HG02938 (cell line): ENCODE results near the gene CADPS.

Experiments used
- ATAC-seq: cut with Tn5 transposase; IDR thresholded peaks from one replicate; pipeline ENCODE4 v1.9.1; 2021; ENCODE audit warnings: mild to moderate bottlenecking, moderate library complexity; ENCODE audit not compliant: unreplicated experiment

CADPS gene

GRCh38 chr3:62757045-62757444, 118.2 kb downstream of the CADPS start:
- ATAC-seq, result no peak

DNA sequence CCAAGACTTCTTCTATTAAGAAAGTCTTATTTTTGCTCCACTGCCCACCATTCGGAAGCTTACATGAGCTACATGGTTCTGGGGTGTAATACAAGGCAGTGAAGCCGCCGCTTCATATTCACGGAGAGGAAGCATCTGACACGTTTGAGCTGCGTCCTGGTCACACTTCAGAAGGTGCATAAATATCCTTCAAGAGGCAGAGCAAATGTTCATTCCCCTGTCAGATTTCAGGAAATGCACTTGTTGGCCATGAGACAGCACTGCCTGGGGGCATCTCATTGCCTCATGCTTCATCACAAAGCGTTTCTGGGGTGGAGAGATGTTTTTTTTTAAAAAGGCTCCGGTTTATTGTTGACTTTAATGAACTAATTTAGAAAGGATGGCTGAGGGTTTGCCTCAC, 119.9 kb downstream of the CADPS start:
- ATAC-seq, result no peak

GRCh38 chr3:62749657-62750056, 125.6 kb downstream of the CADPS start:
- ATAC-seq, result no peak

- ATAC-seq, result no peak
These were observed 126.1 kb downstream of the CADPS start for GRCh38 chr3:62749130-62749529.

GRCh38 chr3:62737449-62737848, 137.8 kb downstream of the CADPS start:
- ATAC-seq, result no peak

DNA sequence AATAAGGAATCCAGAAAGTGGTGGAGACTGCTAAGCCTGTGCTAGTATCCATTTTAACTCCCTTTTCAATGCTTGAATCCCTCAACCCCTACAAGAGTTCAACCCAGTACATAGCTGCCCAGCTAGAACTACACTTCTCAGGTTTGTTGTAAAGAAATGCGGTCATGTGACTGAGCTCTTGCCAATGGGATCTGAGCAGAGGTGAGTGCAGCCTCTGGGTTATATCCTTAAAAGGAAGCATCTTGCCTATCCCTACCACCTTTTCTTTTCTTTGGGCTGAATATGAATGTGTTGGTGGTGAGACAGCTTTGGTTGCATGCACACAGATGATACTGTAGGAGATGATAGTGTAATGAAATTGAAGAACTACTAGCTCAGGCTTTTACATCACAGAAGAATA, 139.7 kb downstream of the CADPS start:
- ATAC-seq, result no peak

GRCh38 chr3:62732183-62732904, 142.9 kb downstream of the CADPS start:
- ATAC-seq, result no peak

DNA sequence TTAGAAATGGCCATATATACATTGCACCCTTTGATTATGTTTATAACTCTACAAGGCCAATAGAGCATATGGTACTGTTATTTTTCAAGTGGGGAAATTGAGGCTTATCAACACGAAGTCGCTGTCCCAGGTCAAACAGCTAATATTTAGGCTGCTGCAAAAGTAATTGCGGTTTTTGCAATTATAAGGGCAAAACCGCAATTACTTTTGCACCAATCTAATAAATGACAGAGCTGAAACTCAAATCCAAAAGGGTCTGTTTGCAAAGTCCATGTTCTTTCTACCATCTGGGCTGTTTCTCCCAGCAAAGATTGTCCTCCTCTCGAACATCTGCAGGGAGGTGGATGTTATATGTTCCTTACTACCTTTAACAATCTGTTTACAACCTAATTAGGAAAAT, 147.2 kb downstream of the CADPS start:
- ATAC-seq, result no peak

DNA sequence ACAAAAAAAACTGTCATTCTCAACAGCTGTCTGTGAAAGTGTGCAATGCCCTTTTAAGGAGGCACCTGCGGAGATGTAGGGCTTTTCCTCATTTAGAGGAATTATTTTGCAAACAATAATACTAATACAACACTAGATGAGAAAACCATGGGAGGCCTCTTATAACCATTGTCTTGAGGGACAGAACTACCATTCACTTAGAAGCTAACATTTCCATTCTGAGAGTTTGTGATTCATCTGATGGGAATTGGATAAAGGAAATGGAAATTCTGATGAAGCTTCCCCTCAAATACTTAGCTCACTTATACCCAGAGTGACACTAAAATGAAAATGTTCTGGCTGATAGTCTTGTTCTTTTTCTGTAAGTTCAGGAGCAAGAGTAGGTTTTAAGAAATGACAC, 147.7 kb downstream of the CADPS start:
- ATAC-seq, result no peak

GRCh38 chr3:62724503-62724902, 150.7 kb downstream of the CADPS start:
- ATAC-seq, result no peak

- ATAC-seq, result no peak
These were observed 151.3 kb downstream of the CADPS start for GRCh38 chr3:62723914-62724217.

GRCh38 chr3:62723166-62723913, 151.9 kb downstream of the CADPS start:
- no peak for ATAC-seq

- ATAC-seq, result no peak
These were observed 152.9 kb downstream of the CADPS start for GRCh38 chr3:62722344-62722743.

DNA sequence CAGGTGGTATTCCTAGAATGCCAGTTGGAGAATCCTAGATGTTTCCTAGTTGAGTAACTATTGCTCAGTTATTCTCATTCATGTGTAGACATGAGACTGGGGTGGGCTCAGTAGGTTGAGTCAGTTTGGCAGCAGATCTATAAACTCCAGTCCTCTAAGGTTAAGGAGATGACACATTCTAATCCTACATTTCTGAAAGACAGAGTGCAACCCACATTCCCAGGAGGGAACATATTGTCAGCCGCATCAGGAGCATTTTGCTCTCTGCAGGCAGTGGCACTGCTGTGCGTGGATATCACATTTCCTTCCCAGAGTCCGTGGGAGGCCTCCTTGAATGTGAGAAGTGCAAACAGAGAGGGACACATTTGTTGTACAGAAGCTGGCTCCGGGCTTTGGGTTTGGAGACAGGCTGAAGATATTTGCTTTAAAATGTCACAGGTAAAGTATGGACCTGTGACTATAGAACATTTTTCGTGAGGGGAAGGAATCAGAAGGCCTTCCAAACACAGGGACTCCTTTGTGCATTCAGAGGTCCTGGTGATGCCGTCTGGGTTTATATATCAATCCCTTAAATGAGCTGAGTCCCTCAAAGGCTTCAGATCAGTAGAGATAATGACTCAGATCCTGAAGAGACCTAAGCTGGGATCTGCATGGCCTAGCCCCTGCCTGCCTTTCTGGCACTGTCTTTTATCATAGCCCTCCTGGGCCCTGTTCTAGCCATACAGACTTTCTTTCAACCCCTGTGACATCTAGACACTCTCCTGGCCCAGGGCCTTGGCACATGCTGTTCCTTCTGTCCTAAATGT, 156.5 kb downstream of the CADPS start:
- no peak for ATAC-seq

DNA sequence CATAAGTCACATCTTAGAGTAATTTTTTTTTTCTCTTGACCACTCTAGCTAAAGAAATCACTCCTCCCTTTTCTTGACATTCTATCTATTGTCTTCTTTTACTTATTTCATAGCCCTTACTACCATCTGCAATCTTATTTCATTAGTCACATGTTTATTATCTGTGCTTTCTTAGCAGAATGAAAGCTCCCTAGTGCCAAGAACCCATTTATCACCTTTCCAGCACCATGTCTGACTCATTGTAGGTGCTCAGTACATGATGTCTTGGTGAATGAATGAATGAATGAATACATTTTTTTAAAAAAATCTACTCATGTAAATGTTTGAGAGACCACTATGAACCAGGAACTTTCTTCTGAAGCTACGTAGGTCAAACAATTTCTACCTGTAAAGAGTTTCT, 157.2 kb downstream of the CADPS start:
- ATAC-seq, result no peak

DNA sequence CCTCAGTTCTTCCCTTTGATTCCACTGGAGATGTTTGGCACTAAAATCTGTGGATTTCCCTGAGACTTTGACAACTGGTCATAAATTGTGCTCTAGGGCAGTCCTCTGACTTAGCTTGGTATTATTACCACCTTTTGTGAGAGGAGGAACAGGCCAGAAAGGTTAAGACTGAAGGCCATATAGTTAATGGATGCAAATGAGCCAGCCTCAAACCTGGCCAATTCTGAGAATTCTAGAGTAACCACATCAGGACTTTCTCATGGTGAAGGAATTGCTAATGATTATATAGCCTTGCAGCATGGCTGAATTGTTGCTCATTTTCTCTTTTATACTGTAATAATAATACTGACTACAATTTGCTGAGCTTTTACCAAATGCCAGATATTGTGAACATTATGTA, 162.5 kb downstream of the CADPS start:
- no peak for ATAC-seq

DNA sequence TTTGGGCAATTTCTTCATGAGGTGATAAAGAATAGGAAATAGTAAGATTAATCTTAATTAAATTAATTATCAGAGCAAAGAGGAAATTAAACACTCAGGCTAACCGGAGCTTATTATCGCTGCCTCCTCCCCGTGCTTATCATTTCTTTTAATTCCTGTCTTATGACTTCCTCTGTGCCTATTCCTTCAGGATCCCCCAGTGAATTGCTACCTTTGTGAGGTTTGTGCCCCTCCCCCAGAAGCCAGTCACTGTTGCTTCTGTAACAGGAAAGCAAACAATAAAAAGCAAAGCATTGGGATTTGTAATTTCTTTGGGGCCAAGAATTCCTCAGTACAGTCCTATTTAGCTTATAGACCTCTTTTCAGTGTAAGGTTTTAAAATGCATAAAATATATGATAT, 164.5 kb downstream of the CADPS start:
- no peak for ATAC-seq

- ATAC-seq, result no peak
These were observed 166.4 kb downstream of the CADPS start for GRCh38 chr3:62708638-62709373.

GRCh38 chr3:62705721-62706120, 169.5 kb downstream of the CADPS start:
- no peak for ATAC-seq

GRCh38 chr3:62703451-62704167, 171.6 kb downstream of the CADPS start:
- ATAC-seq, result no peak

DNA sequence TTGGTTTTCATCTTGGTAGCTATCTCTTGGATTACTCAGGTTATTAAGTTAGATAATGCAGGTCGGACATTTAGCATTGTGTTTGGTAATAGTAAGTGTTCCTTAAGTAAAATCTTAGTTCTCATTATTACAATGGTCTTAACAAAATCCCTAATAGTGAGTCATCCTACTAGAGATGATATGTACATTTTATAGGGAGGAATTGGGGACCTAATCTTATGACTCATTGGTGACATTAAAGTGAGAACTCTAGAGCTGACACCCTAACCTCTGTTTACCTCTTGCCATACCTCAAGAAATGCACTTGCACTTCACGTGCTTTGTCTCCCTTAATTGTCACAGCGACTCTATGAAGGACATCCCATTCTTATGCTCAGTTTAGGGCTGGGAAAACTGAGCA, 174.9 kb downstream of the CADPS start:
- no peak for ATAC-seq
